ENCODE results near the gene LPAR6. TPM values are rescaled to one million over a fixed set of nuclear protein-coding genes. Genes with fewer than 3 reads are reported as not detected.

Gene LPAR6
- total RNA-seq, 2 donors from 2014 or later, result 17.3 to 66.5 TPM

- Histone ChIP-seq H3K4me1 (replicated peaks) (no peaks in the 10 kb centered on the region), H3K27me3 (replicated peaks; ENCODE audit: insufficient read depth) (no peaks in the 10 kb centered on the region), H3K9me3 (no peaks in the 10 kb centered on the region), H3K36me3 (no peaks in the 10 kb centered on the region), H3K27ac (no peak overlapping the region), H3K4me3 (no peak overlapping the region)
- intact Hi-C loops (cut with DNase I), result no loop called here
- no peak for DNase-seq (ENCODE audit: low spot score)
- TF ChIP-seq POLR2AphosphoS5 (IDR thresholded peaks at IDR 0.05) (no peak), POLR2A (IDR thresholded peaks at IDR 0.05) (no peak)
- 92% methylated on average over 2 of the region's 2 CpGs for WGBS
These were observed 29.5 kb downstream of the LPAR6 start for GRCh38 chr13:48383384-48383783.

GRCh38 chr13:48380581-48380980 is 32.3 kb downstream of the LPAR6 start:
- no peak overlapping the region for H3K4me3 ChIP-seq
- no peak overlapping the region for H3K27ac ChIP-seq
- H3K9me3 ChIP-seq, result no peaks in the 10 kb centered on the region
- no peaks in the 10 kb centered on the region for H3K4me1 ChIP-seq (replicated peaks)
- TF ChIP-seq POLR2AphosphoS5 (IDR thresholded peaks at IDR 0.05), result no peak
- no peak for TF ChIP-seq POLR2A (IDR thresholded peaks at IDR 0.05)
- TF ChIP-seq CTCF (IDR thresholded peaks at IDR 0.05), result no peak
- intact Hi-C loops (cut with DNase I), result no loop called here
- DNase-seq (ENCODE audit: low spot score), result no peak
- no peaks in the 10 kb centered on the region for H3K27me3 ChIP-seq (replicated peaks; ENCODE audit: insufficient read depth)
- no peaks in the 10 kb centered on the region for H3K36me3 ChIP-seq

GRCh38 chr13:48377857-48378256 is 35.1 kb downstream of the LPAR6 start:
- no peak overlapping the region for H3K27ac ChIP-seq
- WGBS, result 93% methylated on average over 2 of the region's 2 CpGs
- no peaks in the 10 kb centered on the region for H3K36me3 ChIP-seq
- DNase-seq (ENCODE audit: low spot score), result no peak
- no peak overlapping the region for H3K4me3 ChIP-seq
- no peak for TF ChIP-seq POLR2AphosphoS5 (IDR thresholded peaks at IDR 0.05)
- no peaks in the 10 kb centered on the region for H3K4me1 ChIP-seq (replicated peaks)
- H3K27me3 ChIP-seq (replicated peaks; ENCODE audit: insufficient read depth), result no peaks in the 10 kb centered on the region
- intact Hi-C loops (cut with DNase I), result no loop called here
- no peaks in the 10 kb centered on the region for H3K9me3 ChIP-seq

GRCh38 chr13:48370815-48371214 is 42.1 kb downstream of the LPAR6 start:
- Histone ChIP-seq H3K9me3 (no peaks in the 10 kb centered on the region), H3K4me1 (replicated peaks) (no peaks in the 10 kb centered on the region), H3K27me3 (replicated peaks; ENCODE audit: insufficient read depth) (no peaks in the 10 kb centered on the region), H3K36me3 (no peaks in the 10 kb centered on the region), H3K27ac (no peak overlapping the region), H3K4me3 (no peak overlapping the region)
- WGBS, result 73% methylated on average over 2 of the region's 2 CpGs
- no peak for DNase-seq (ENCODE audit: low spot score)
- no peak for TF ChIP-seq POLR2AphosphoS5 (IDR thresholded peaks at IDR 0.05)
- TF ChIP-seq POLR2A (IDR thresholded peaks at IDR 0.05), result no peak
- no peak for TF ChIP-seq CTCF (IDR thresholded peaks at IDR 0.05)
- intact Hi-C loops (cut with DNase I), result no loop called here

GRCh38 chr13:48369988-48370387 is 42.9 kb downstream of the LPAR6 start:
- Histone ChIP-seq H3K9me3 (no peaks in the 10 kb centered on the region), H3K27me3 (replicated peaks; ENCODE audit: insufficient read depth) (no peaks in the 10 kb centered on the region), H3K36me3 (no peaks in the 10 kb centered on the region), H3K27ac (no peak overlapping the region), H3K4me1 (replicated peaks) (no peaks in the 10 kb centered on the region), H3K4me3 (no peak overlapping the region)
- WGBS, result 71% methylated on average over 1 of the region's 1 CpG
- intact Hi-C loops (cut with DNase I), result no loop called here
- no peak for TF ChIP-seq POLR2A (IDR thresholded peaks at IDR 0.05)
- no peak for DNase-seq (ENCODE audit: low spot score)

Small RNA genes within 50 kb of the gene (small RNA-seq; reads per million reads assigned to genes)
- gene RF00017, result 0 reads per million in 2 donors

Other genes with a start within 250 kb of the LPAR6 start
- gene ITM2B, start 179.9 kb downstream of the LPAR6 start, total RNA-seq, result 100 to 1,000 TPM; 401 to 632 TPM
- 10 to 100 TPM; 42.1 to 43.7 TPM for gene RB1, start 109.4 kb downstream of the LPAR6 start, total RNA-seq
- gene RCBTB2, start 120.0 kb upstream of the LPAR6 start, total RNA-seq, result 10 to 100 TPM; 11.6 to 26.2 TPM
- under 1 TPM; 0.59 to 0.74 TPM for gene CYSLTR2, start 240.8 kb upstream of the LPAR6 start, total RNA-seq

Measured in prostate gland (tissue), 2 donors.